Body of pancreas (tissue), 4 donors: Measurements from ENCODE around the gene MLN.

ENCODE experiments used
- POLR2A ChIP-seq, 3 donors: fragments of 450-650 bp; IDR thresholded peaks; one replicate each; pipeline ENCODE4 v1.6.1; 2016; ENCODE audit warnings: antibody characterized with exemption in 3 of 3, mild to moderate bottlenecking in 2 of 3
- TF ChIP-seq, protein P1 (sequence below), 7 experiments: fragments of 450-650 bp in 4 of 7; fragments of 200-600 bp in 3 of 7; sonication (generic) in 3 of 7; IDR thresholded peaks; one replicate each; pipeline ENCODE4 v1.5.1; 2016 to 2019; ENCODE audit warnings: antibody characterized with exemption in 7 of 7

DNA sequence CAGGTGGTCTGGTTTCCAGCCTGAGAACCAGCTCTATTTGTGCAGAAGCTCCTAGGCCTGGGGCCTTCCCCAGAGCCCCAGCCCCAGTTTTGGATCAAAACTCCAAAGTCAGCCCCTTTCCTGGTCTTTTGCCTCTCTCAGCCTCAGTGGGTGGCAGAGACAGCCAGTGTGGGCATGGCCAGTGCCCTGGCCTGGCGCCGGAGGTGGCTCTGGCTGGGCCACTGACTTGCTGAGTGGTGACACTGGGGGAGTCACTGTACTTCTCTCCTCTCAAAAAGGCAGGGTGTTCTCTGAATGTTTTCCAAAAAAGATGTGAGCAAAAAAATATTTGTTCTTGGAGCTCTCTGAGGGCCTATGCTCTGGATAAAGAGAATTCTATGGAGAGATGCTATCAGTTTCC lies 20.0 kb upstream of the MLN start:
- TF ChIP-seq, protein P1, sequence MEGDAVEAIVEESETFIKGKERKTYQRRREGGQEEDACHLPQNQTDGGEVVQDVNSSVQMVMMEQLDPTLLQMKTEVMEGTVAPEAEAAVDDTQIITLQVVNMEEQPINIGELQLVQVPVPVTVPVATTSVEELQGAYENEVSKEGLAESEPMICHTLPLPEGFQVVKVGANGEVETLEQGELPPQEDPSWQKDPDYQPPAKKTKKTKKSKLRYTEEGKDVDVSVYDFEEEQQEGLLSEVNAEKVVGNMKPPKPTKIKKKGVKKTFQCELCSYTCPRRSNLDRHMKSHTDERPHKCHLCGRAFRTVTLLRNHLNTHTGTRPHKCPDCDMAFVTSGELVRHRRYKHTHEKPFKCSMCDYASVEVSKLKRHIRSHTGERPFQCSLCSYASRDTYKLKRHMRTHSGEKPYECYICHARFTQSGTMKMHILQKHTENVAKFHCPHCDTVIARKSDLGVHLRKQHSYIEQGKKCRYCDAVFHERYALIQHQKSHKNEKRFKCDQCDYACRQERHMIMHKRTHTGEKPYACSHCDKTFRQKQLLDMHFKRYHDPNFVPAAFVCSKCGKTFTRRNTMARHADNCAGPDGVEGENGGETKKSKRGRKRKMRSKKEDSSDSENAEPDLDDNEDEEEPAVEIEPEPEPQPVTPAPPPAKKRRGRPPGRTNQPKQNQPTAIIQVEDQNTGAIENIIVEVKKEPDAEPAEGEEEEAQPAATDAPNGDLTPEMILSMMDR (IDR thresholded peaks at IDR 0.05), result no peak
- no peak for TF ChIP-seq POLR2A (IDR thresholded peaks at IDR 0.05)
